ENCODE results near the gene ARHGAP20.

ARHGAP20 gene

GRCh38 chr11:110711448-110711775 lies 825 bp downstream of the ARHGAP20 start:
- Histone ChIP-seq H3K36me3 (no peaks in the 10 kb centered on the region), H3K4me3 (ENCODE audit: low read depth in 1 of 2, low read length in 1 of 2) (no peak overlapping the region), H3K4me1 (ENCODE audit: control insufficient read depth in 1 of 2, insufficient read depth in 1 of 2, low read depth in 1 of 2, low read length in 1 of 2) (peaks cover 6 to 10% of the 10 kb centered on the region in 2 experiments), H3K27ac (no peak overlapping the region), H3K9me3 (no peaks in the 10 kb centered on the region), H3K27me3 (peaks cover 97% of the 10 kb centered on the region)
- TF ChIP-seq CTCF (IDR thresholded peaks at IDR 0.05) = no peak

- Histone ChIP-seq H3K4me1 (ENCODE audit: control insufficient read depth in 1 of 2, insufficient read depth in 1 of 2, low read depth in 1 of 2, low read length in 1 of 2) (peaks cover 6 to 10% of the 10 kb centered on the region in 2 experiments), H3K4me3 (ENCODE audit: low read depth in 1 of 2, low read length in 1 of 2) (no peak overlapping the region), H3K36me3 (no peaks in the 10 kb centered on the region), H3K27ac (no peak overlapping the region), H3K27me3 (peaks cover 91% of the 10 kb centered on the region), H3K9me3 (no peaks in the 10 kb centered on the region)
- no peak for TF ChIP-seq CTCF (IDR thresholded peaks at IDR 0.05)
Observed at GRCh38 chr11:110710628-110711381, 1.4 kb downstream of the ARHGAP20 start.

GRCh38 chr11:110704210-110704864 lies 7.9 kb downstream of the ARHGAP20 start:
- H3K36me3 ChIP-seq = no peaks in the 10 kb centered on the region
- no peaks in the 10 kb centered on the region for H3K4me1 ChIP-seq (ENCODE audit: control insufficient read depth in 1 of 2, insufficient read depth in 1 of 2, low read depth in 1 of 2, low read length in 1 of 2)
- H3K9me3 ChIP-seq = no peaks in the 10 kb centered on the region
- H3K27ac ChIP-seq = no peak overlapping the region
- no peak overlapping the region for H3K4me3 ChIP-seq (ENCODE audit: low read depth in 1 of 2, low read length in 1 of 2)
- TF ChIP-seq CTCF (IDR thresholded peaks at IDR 0.05) = no peak
- H3K27me3 ChIP-seq = peaks cover 27% of the 10 kb centered on the region

GRCh38 chr11:110691926-110692325 lies 20.3 kb downstream of the ARHGAP20 start:
- Histone ChIP-seq H3K9me3 (no peaks in the 10 kb centered on the region), H3K4me3 (ENCODE audit: low read depth in 1 of 2, low read length in 1 of 2) (no peak overlapping the region), H3K4me1 (ENCODE audit: control insufficient read depth in 1 of 2, insufficient read depth in 1 of 2, low read depth in 1 of 2, low read length in 1 of 2) (no peaks in the 10 kb centered on the region), H3K27ac (no peak overlapping the region), H3K27me3 (no peaks in the 10 kb centered on the region), H3K36me3 (no peaks in the 10 kb centered on the region)
- no peak for TF ChIP-seq CTCF (IDR thresholded peaks at IDR 0.05)

GRCh38 chr11:110689306-110689705 lies 22.9 kb downstream of the ARHGAP20 start:
- TF ChIP-seq CTCF (IDR thresholded peaks at IDR 0.05) = no peak

More at GRCh38 chr11:110689306-110689705, 22.9 kb downstream of the ARHGAP20 start:
- Histone ChIP-seq H3K27me3 (no peaks in the 10 kb centered on the region), H3K27ac (no peak overlapping the region), H3K4me1 (ENCODE audit: control insufficient read depth in 1 of 2, insufficient read depth in 1 of 2, low read depth in 1 of 2, low read length in 1 of 2) (no peaks in the 10 kb centered on the region), H3K9me3 (no peaks in the 10 kb centered on the region), H3K36me3 (no peaks in the 10 kb centered on the region), H3K4me3 (ENCODE audit: low read depth in 1 of 2, low read length in 1 of 2) (no peak overlapping the region)

Measured in neutrophil (primary cell).